Right atrium auricular region (tissue), 2 donors: ENCODE data around the gene SLC41A1. TPM values are rescaled to one million over a fixed set of nuclear protein-coding genes. Genes with fewer than 3 reads are reported as not detected.

Experiments used
- DNase-seq: peaks from one replicate; pipeline ENCODE4 v3.0.0-alpha.2; 2019; ENCODE audit warnings: low spot score
- H3K27ac ChIP-seq, 2 donors: fragments of 200-600 bp; sonication (generic); 1 replicate in 1 of 2; 2 replicates in 1 of 2; pipeline ENCODE4 v1.5.1; 2016 to 2019
- H3K27me3 ChIP-seq, 2 donors: fragments of 200-600 bp; sonication (generic); one replicate each; pipeline versions ENCODE4 v1.5.1 to v1.6.0; 2017 to 2019
- H3K36me3 ChIP-seq: fragments of 200-600 bp; sonication (generic); one replicate; pipeline ENCODE4 v1.5.1; 2016
- H3K4me1 ChIP-seq, 2 donors: fragments of 200-600 bp; sonication (generic); one replicate each; pipeline versions ENCODE4 v1.5.1 to v1.6.0; 2017 to 2019
- H3K4me3 ChIP-seq, 2 donors: fragments of 200-600 bp; sonication (generic); 1 replicate in 1 of 2; 2 replicates in 1 of 2; pipeline ENCODE4 v1.5.1; 2017 to 2019; ENCODE audit warnings: mild to moderate bottlenecking in 1 of 2, moderate library complexity in 1 of 2
- H3K9me3 ChIP-seq, 2 donors: fragments of 200-600 bp; sonication (generic); one replicate each; pipeline ENCODE4 v1.5.1; 2019
- CTCF ChIP-seq, 2 donors: fragments of 200-600 bp; sonication (generic); IDR thresholded peaks; one replicate each; pipeline ENCODE4 v1.5.1; 2019; ENCODE audit warnings: antibody characterized with exemption in 2 of 2
- total RNA-seq, 2 donors: library from RNA; depleted of rRNA; stranded (reverse); fragments of >200 nt; gene quantifications; one replicate each; pipeline ENCODE4 v1.1.0, GENCODE V29; 2016

The SLC41A1 gene
- total RNA-seq, 2 donors from 2014 or later, result 204 to 255 TPM

GRCh38 chr1:205785446-205785845 is 27.6 kb downstream of the SLC41A1 start:
- peaks cover 17% of the 10 kb centered on the region for H3K36me3 ChIP-seq
- peaks cover 0 to 22% of the 10 kb centered on the region in 2 donors for H3K4me1 ChIP-seq
- no peak for TF ChIP-seq CTCF (IDR thresholded peaks at IDR 0.05)
- DNase-seq, result no peak
- no peak overlapping the region for H3K4me3 ChIP-seq
- no peaks in the 10 kb centered on the region for H3K9me3 ChIP-seq
- peak overlapping the region; percentile 46 to 77 for H3K27ac ChIP-seq
- H3K27me3 ChIP-seq, result no peaks in the 10 kb centered on the region

- Histone ChIP-seq H3K36me3 (peaks cover 3% of the 10 kb centered on the region), H3K27ac (peak overlapping the region; percentile 75 to 77), H3K9me3 (no peaks in the 10 kb centered on the region), H3K4me3 (no peak overlapping the region), H3K4me1 (peaks cover 0 to 22% of the 10 kb centered on the region in 2 donors), H3K27me3 (no peaks in the 10 kb centered on the region)
- DNase-seq, result peak; percentile 66
- no peak for TF ChIP-seq CTCF (IDR thresholded peaks at IDR 0.05)
Measured at GRCh38 chr1:205783904-205784303, 29.1 kb downstream of the SLC41A1 start.

- peak overlapping the region; percentile 75 to 77 for H3K27ac ChIP-seq
- DNase-seq, result no peak
- no peak for TF ChIP-seq CTCF (IDR thresholded peaks at IDR 0.05)
Measured at GRCh38 chr1:205783433-205783795, 29.6 kb downstream of the SLC41A1 start.

GRCh38 chr1:205782627-205783432 is 30.2 kb downstream of the SLC41A1 start:
- no peaks in the 10 kb centered on the region for H3K9me3 ChIP-seq
- H3K27ac ChIP-seq, result peak overlapping the region; percentile 75 to 77
- no peak for TF ChIP-seq CTCF (IDR thresholded peaks at IDR 0.05)
- H3K4me3 ChIP-seq, result no peak overlapping the region
- DNase-seq, result no peak
- H3K36me3 ChIP-seq, result no peaks in the 10 kb centered on the region
- peaks cover 0 to 22% of the 10 kb centered on the region in 2 donors for H3K4me1 ChIP-seq
- H3K27me3 ChIP-seq, result no peaks in the 10 kb centered on the region

More at GRCh38 chr1:205783433-205783795, 29.6 kb downstream of the SLC41A1 start:
- H3K4me3 ChIP-seq, result no peak overlapping the region
- H3K27me3 ChIP-seq, result no peaks in the 10 kb centered on the region
- peaks cover 0 to 22% of the 10 kb centered on the region in 2 donors for H3K4me1 ChIP-seq
- H3K36me3 ChIP-seq, result no peaks in the 10 kb centered on the region
- H3K9me3 ChIP-seq, result no peaks in the 10 kb centered on the region

GRCh38 chr1:205780335-205780734 is 32.7 kb downstream of the SLC41A1 start:
- no peaks in the 10 kb centered on the region for H3K9me3 ChIP-seq
- H3K27me3 ChIP-seq, result no peaks in the 10 kb centered on the region
- H3K27ac ChIP-seq, result no peak overlapping the region
- no peak for TF ChIP-seq CTCF (IDR thresholded peaks at IDR 0.05)
- H3K36me3 ChIP-seq, result no peaks in the 10 kb centered on the region
- H3K4me1 ChIP-seq, result peaks cover 0 to 18% of the 10 kb centered on the region in 2 donors
- DNase-seq, result no peak
- H3K4me3 ChIP-seq, result no peak overlapping the region
